Measurements from ENCODE around the gene TRIP10. TPM values are rescaled to one million over a fixed set of nuclear protein-coding genes. Genes with fewer than 3 reads are reported as not detected.
A peak's percentile ranks its signal among the peaks of the same experiment; 100 is the strongest.

Gene TRIP10
- total and polyA plus RNA-seq, 2 of the 13 experiments (the other 11 are each of a cell fraction or from before 2014, with no cell fraction given) = 32.5 to 33.2 TPM

- TF ChIP-seq USF2 (IDR thresholded peaks at IDR 0.05; ENCODE audit: low read depth, low read length) (no peak), USF2 (CRISPR knock-in tag; IDR thresholded peaks at IDR 0.05; ENCODE audit: borderline replicate concordance) (no peak), ZNF775 (CRISPR knock-in tag; IDR thresholded peaks at IDR 0.05; ENCODE audit: borderline replicate concordance) (no peak), TBX3 (IDR thresholded peaks at IDR 0.05; ENCODE audit: borderline replicate concordance) (no peak), SRSF1 (optimal IDR thresholded peaks at IDR 0.05; ENCODE audit: low read depth, low read length) (no peak), CBX2 (IDR thresholded peaks at IDR 0.05; ENCODE audit: low read depth, low read length) (no peak), CBX2 (CRISPR knock-in tag; IDR thresholded peaks at IDR 0.05; ENCODE audit: low read depth) (no peak), ZFX (CRISPR knock-in tag; IDR thresholded peaks at IDR 0.05; ENCODE audit: low read depth) (peak; percentile 49; the same call in 1 of the 2 replicates), ZNF556 (CRISPR knock-in tag; IDR thresholded peaks at IDR 0.05; ENCODE audit: borderline replicate concordance) (no peak; the same call in 1 of the 2 replicates), SNAPC2 (CRISPR knock-in tag; IDR thresholded peaks at IDR 0.05) (no peak), GMEB1 (CRISPR knock-in tag; IDR thresholded peaks at IDR 0.05; ENCODE audit: borderline replicate concordance) (peak; percentile 45; the same call in 1 of the 2 replicates), NFYB (CRISPR knock-in tag; IDR thresholded peaks at IDR 0.05) (no peak; the same call in 1 of the 2 replicates), ZNF3 (CRISPR knock-in tag; IDR thresholded peaks at IDR 0.05) (no peak), ZNF18 (CRISPR knock-in tag; IDR thresholded peaks at IDR 0.05; ENCODE audit: insufficient replicate concordance) (peak; percentile 87), MTA1 (CRISPR knock-in tag; IDR thresholded peaks at IDR 0.05; ENCODE audit: borderline replicate concordance) (0 out of 2 replicates have a peak, but pooled peaks have one; percentile 18), ZSCAN5A (CRISPR knock-in tag; IDR thresholded peaks at IDR 0.05; ENCODE audit: borderline replicate concordance) (no peak), DPF2 (CRISPR knock-in tag; IDR thresholded peaks at IDR 0.05; ENCODE audit: borderline replicate concordance, low read depth) (no peak), ZFP41 (CRISPR knock-in tag; IDR thresholded peaks at IDR 0.05; ENCODE audit: borderline replicate concordance) (no peak), SIN3A (IDR thresholded peaks at IDR 0.05; ENCODE audit: borderline replicate concordance, low read depth, low read length) (0 out of 2 replicates have a peak, but pooled peaks have one; percentile 47), ZNF136 (CRISPR knock-in tag; IDR thresholded peaks at IDR 0.05; ENCODE audit: low read depth) (no peak), KLF9 (CRISPR knock-in tag; IDR thresholded peaks at IDR 0.05; ENCODE audit: low read depth) (no peak), ZNF12 (CRISPR knock-in tag; IDR thresholded peaks at IDR 0.05) (peak; percentile 15; the same call in 1 of the 2 replicates)
These were observed 1.4 kb upstream of the TRIP10 start (continued) for GRCh38 chr19:6737873-6738786.

All from HepG2 (cell line).